Measurements from ENCODE around the gene TLE3.

- TF ChIP-seq, protein P1, sequence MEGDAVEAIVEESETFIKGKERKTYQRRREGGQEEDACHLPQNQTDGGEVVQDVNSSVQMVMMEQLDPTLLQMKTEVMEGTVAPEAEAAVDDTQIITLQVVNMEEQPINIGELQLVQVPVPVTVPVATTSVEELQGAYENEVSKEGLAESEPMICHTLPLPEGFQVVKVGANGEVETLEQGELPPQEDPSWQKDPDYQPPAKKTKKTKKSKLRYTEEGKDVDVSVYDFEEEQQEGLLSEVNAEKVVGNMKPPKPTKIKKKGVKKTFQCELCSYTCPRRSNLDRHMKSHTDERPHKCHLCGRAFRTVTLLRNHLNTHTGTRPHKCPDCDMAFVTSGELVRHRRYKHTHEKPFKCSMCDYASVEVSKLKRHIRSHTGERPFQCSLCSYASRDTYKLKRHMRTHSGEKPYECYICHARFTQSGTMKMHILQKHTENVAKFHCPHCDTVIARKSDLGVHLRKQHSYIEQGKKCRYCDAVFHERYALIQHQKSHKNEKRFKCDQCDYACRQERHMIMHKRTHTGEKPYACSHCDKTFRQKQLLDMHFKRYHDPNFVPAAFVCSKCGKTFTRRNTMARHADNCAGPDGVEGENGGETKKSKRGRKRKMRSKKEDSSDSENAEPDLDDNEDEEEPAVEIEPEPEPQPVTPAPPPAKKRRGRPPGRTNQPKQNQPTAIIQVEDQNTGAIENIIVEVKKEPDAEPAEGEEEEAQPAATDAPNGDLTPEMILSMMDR (IDR thresholded peaks at IDR 0.05) = no peak
- TF ChIP-seq, protein P2, sequence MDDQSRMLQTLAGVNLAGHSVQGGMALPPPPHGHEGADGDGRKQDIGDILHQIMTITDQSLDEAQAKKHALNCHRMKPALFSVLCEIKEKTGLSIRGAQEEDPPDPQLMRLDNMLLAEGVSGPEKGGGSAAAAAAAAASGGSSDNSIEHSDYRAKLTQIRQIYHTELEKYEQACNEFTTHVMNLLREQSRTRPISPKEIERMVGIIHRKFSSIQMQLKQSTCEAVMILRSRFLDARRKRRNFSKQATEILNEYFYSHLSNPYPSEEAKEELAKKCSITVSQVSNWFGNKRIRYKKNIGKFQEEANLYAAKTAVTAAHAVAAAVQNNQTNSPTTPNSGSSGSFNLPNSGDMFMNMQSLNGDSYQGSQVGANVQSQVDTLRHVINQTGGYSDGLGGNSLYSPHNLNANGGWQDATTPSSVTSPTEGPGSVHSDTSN (IDR thresholded peaks at IDR 0.05) = no peak
- TF ChIP-seq HOXA7 (CRISPR knock-in tag; IDR thresholded peaks at IDR 0.05) = no peak
Observed at GRCh38 chr15:70093481-70094319, 4.0 kb downstream of the TLE3 start.

Data from A549 (cell line).